SU-DHL-6 (cell line): ENCODE measurements around the gene SSC4D.

Experiments
- CTCF ChIP-seq: fragments of 200-600 bp; sonication (generic); IDR thresholded peaks from one replicate; pipeline ENCODE4 v1.5.1; 2017; ENCODE audit warnings: antibody characterized with exemption, mild to moderate bottlenecking, low read length, moderate library complexity; ENCODE audit not compliant: insufficient read depth, poor library complexity, severe bottlenecking
- EZH2phosphoT487 ChIP-seq: fragments of 200-600 bp; sonication (generic), shearing (Covaris generic); conservative IDR thresholded peaks from 2 replicates; pipeline ENCODE4 v1.6.1; 2018; ENCODE audit warnings: mild to moderate bottlenecking, antibody characterized with exemption, low read length, moderate library complexity, mixed read lengths

GRCh38 chr7:76428868-76429805, 19.6 kb upstream of the SSC4D start:
- TF ChIP-seq CTCF (no peak), EZH2phosphoT487 (no peak)
